Measurements from ENCODE around the gene CD2AP. TPM values are rescaled to one million over a fixed set of nuclear protein-coding genes. Genes with fewer than 3 reads are reported as not detected.

Gene CD2AP
- total and polyA plus RNA-seq, 4 donors: 14.2 to 104 (median 21.7) TPM

DNA sequence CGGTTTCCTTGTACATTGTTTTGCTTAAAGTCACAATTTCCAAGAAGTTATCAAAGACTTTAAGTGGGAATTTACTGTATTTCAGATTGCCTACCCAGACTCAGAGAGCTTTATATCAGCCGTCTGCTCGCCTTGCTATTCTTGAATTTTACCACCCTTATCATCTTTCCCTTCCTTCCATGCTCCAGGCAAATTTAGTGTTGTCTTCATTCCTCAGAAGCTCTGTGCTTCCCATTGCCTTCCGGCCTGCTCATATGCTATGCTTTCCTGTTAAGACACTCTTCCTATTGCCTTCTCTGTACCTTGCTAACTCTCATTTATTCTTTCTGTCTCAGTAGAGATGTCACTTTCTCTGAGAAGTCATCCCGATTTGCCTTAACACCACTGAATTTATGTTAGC, 52.1 kb downstream of the CD2AP start:
- no peak for TF ChIP-seq CTCF (IDR thresholded peaks at IDR 0.05; ENCODE audit: control extremely low read depth, extremely low read depth)
- DNase-seq (no peak), ATAC-seq (ENCODE audit: insufficient read depth, low FRiP score) (no peak)
- H3K27ac ChIP-seq (ENCODE audit: low read depth in 1 of 2, low read length in 1 of 2): no peak overlapping the region
- no peaks in the 10 kb centered on the region for H3K27me3 ChIP-seq (ENCODE audit: control insufficient read depth in 3 of 3, insufficient read depth in 3 of 3, low read length in 2 of 3)
- no peak overlapping the region for H3K9ac ChIP-seq (ENCODE audit: insufficient read depth in 1 of 2, low read length in 2 of 2)
- H3K4me3 ChIP-seq: no peak overlapping the region
- no peaks in the 10 kb centered on the region for H3K9me3 ChIP-seq (ENCODE audit: control insufficient read depth in 4 of 4, insufficient read depth in 3 of 4, low read length in 3 of 4)
- peaks cover 1 to 7% (median 4%) of the 10 kb centered on the region in 4 donors for H3K36me3 ChIP-seq (ENCODE audit: control insufficient read depth in 4 of 4, insufficient read depth in 4 of 4, low read length in 4 of 4)
- peaks cover 0 to 9% (median 0%) of the 10 kb centered on the region in 5 donors for H3K4me1 ChIP-seq (ENCODE audit: control insufficient read depth in 5 of 5, insufficient read depth in 5 of 5, low read length in 5 of 5)
- WGBS, 2 donors: 79 to 80% methylated on average over 5 of the region's 5 CpGs

GRCh38 chr6:47532981-47533585, 55.5 kb downstream of the CD2AP start:
- no peak for ATAC-seq (ENCODE audit: insufficient read depth, low FRiP score)
- no peak overlapping the region for H3K9ac ChIP-seq (ENCODE audit: insufficient read depth in 1 of 2, low read length in 2 of 2)
- no peak overlapping the region for H3K27ac ChIP-seq (ENCODE audit: low read depth in 1 of 2, low read length in 1 of 2)
- H3K9me3 ChIP-seq (ENCODE audit: control insufficient read depth in 4 of 4, insufficient read depth in 3 of 4, low read length in 3 of 4): no peaks in the 10 kb centered on the region
- H3K36me3 ChIP-seq (ENCODE audit: control insufficient read depth in 4 of 4, insufficient read depth in 4 of 4, low read length in 4 of 4): peaks cover 0 to 1% (median 0%) of the 10 kb centered on the region in 4 donors
- DNase-seq: no peak
- no peaks in the 10 kb centered on the region for H3K27me3 ChIP-seq (ENCODE audit: control insufficient read depth in 3 of 3, insufficient read depth in 3 of 3, low read length in 2 of 3)
- H3K4me1 ChIP-seq (ENCODE audit: control insufficient read depth in 5 of 5, insufficient read depth in 5 of 5, low read length in 5 of 5): peaks cover 0 to 4% (median 0%) of the 10 kb centered on the region in 5 donors
- H3K4me3 ChIP-seq: no peak overlapping the region
- TF ChIP-seq CTCF (IDR thresholded peaks at IDR 0.05; ENCODE audit: control extremely low read depth, extremely low read depth): no peak
- WGBS, 2 donors: 74 to 85% methylated on average over 1 of the region's 1 CpG

- Histone ChIP-seq H3K9me3 (ENCODE audit: control insufficient read depth in 4 of 4, insufficient read depth in 3 of 4, low read length in 3 of 4) (no peaks in the 10 kb centered on the region), H3K9ac (ENCODE audit: insufficient read depth in 1 of 2, low read length in 2 of 2) (no peak overlapping the region), H3K27me3 (ENCODE audit: control insufficient read depth in 3 of 3, insufficient read depth in 3 of 3, low read length in 2 of 3) (no peaks in the 10 kb centered on the region), H3K27ac (ENCODE audit: low read depth in 1 of 2, low read length in 1 of 2) (no peak overlapping the region), H3K4me1 (ENCODE audit: control insufficient read depth in 5 of 5, insufficient read depth in 5 of 5, low read length in 5 of 5) (peaks cover 0 to 4% (median 0%) of the 10 kb centered on the region in 5 donors), H3K4me3 (no peak overlapping the region), H3K36me3 (ENCODE audit: control insufficient read depth in 4 of 4, insufficient read depth in 4 of 4, low read length in 4 of 4) (peaks cover 0 to 1% (median 0%) of the 10 kb centered on the region in 4 donors)
- DNase-seq: no peak
- no peak for TF ChIP-seq CTCF (IDR thresholded peaks at IDR 0.05; ENCODE audit: control extremely low read depth, extremely low read depth)
- no peak for ATAC-seq (ENCODE audit: insufficient read depth, low FRiP score)
Observed at GRCh38 chr6:47534063-47534462, 56.5 kb downstream of the CD2AP start.

All from lung (tissue), 12 donors.